ENCODE measurements around the gene JARID2. TPM values are rescaled to one million over a fixed set of nuclear protein-coding genes. Genes with fewer than 3 reads are reported as not detected.

Gene JARID2
- polyA plus RNA-seq, 3 donors, result 29.0 to 32.0 (median 29.8) TPM

DNA sequence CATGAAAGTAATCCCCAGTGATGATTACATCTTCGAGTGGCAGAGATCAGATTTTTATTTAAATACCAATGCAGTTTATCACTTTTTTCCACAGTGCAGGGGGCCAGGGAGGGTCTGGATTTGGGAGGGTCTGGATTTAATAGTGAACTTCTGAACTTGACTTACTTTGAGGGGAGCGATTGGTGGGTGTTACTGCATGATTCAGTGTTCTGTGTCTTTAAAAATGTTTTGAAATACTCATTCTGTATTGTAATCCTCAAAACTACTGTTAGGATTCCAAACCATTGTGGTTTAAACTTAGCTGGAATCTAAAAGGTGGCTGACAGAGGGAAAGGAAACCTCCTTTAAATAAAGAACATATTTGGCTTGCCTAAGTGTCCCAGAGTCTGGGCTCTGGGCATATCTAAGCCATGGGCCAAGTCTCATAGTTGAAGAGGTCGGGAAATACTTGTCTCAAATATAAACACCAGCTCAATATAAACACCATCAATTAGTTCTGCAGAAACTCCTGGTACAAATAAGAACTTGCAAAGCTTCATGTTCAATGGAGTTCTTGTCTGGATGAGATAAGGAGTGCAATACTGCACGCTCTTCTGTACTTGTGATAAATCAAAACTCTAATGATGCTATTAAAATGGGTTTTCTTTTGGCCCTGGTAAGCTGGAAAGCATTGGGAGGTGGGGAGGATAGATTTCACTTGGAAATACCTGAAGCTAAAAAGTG is 14.4 kb downstream of the JARID2 start:
- no peak for DNase-seq

DNA sequence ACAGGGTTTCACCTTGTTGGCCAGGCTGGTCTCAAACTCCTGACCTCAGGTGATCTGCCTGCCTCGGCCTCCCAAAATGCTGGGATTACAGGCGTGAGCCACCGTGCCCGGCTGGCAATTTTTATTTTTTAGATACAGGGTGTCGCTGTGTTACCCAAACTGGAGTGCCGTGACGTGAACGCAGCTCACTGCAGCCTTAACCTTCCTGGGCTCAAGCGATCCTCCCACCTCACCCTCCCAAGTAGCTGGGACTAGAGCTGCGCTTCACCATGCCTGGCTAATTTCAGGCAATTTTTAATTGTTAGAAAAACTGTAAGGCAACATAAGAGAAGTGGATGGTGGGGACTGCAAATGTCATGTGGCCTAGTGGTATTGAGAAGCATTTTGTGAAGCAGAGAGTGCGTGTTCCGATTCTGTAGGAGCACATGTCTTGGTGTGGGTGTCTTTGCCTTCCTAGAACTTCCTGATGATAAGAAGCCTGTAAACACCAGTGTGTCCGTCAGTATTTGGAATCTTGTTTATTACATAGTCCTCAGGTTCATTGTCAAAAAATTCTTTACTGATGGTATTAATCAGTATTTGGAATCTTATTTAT is 18.0 kb downstream of the JARID2 start:
- no peak for DNase-seq

GRCh38 chr6:15264412-15264811 is 18.5 kb downstream of the JARID2 start:
- DNase-seq, result no peak

DNA sequence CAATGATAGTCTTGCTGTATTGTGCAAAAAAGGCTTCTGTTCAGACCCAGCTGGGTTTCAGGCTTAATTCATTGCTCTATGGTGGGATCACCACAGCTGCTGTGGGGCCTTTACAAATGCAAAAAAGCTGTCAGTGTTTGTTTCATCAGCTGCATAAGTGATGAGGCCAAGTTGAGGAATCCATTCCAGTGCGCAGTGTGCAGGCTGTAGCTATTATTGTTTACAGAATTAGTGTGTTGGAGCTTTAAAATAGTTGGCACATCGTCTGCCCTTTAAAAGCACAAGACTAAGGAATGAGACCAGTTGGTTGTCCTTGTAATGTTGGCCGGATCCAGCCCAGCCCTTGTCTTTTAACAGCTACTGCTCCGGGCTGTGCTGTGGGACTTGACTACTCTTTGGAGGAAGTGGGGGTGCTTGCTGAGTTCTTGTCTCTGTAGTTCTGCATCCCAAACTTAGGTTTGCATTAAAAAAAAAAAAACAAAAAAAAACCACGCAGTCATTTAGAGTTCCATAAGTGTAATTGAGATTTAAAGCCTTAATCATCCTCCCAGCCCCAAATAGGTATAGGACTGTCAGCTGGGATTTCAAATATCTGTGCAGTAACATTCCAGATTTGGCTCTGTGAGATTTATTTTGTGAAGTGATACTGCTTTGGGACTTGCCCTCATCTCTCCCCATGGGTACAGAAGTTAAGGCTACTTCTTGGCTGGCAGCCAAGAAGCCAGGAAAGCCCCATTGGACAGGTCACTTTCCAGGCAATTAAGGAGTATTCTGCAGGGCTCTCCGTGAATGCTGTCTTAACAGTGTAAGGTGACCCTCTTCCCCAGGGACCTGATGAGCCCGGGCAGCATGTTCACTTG is 19.3 kb downstream of the JARID2 start:
- no peak for DNase-seq

- no peak for DNase-seq
Measured at GRCh38 chr6:15265787-15266186, 19.9 kb downstream of the JARID2 start.

DNA sequence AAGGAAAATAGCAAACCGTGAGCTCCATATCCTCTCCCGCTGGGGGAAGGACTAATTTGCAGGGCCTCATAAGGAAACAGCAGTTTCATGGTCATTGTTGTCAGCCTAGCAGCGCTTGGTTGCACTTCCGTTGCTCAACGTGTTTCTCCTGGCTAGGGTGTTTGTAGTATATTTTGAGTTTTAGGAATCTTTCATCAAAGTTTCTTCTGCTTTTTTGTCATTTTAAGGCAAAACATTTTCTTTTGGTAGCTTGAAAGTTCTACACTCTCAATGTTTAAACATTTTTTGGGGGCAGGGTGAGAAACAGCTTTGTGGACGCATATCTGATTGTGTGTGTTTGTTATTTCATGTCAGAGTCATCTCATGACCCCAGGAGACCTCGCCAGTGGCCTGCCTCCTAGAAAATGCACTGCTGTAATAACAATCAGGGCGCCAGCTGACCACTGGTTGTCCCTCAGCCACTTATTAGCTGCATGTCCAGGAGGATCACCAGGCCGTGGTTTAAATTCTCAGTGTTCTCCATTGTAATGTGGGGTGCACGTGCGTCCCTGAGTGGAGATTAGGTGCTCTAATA is 20.6 kb downstream of the JARID2 start:
- DNase-seq, result no peak

GRCh38 chr6:15267221-15267620 is 21.4 kb downstream of the JARID2 start:
- no peak for DNase-seq

DNA sequence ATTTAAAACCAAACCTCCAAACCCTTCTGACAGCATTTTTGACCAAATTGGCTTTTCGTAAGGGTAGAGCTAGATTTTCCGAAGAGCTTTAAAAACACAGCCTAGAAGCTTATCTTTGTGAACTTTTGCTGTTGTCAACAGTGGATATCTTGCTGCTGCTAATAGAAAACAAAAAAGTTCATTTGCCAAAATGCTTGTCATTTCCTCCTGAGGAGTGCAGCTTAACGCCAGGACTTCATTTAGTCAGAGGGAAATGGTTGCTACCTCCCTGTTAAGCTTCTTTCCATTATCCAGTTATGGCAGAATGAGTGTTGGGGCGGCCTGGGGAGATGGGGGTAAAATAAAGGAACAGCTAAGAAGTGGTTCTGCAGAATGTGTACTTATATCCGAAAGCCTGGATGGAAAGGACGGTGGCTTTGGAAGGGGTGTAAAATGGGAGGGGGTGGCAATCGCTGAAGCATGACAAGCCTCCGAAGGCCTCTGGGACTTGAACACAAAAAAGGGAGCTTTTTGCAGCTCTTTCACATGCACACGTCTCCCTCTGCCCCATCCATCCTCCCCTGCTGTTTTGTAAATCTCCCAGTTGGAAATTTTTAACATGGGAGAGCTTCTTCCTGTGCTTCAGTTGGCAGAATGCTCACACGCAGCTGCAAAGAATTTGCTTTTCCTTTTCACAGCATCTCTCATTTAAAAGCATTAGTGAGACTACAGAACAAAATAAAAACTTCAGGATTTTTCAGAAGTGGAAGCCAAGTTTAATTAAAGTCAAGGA is 22.5 kb downstream of the JARID2 start:
- no peak for DNase-seq

GRCh38 chr6:15269011-15269410 is 23.1 kb downstream of the JARID2 start:
- DNase-seq, result no peak

DNA sequence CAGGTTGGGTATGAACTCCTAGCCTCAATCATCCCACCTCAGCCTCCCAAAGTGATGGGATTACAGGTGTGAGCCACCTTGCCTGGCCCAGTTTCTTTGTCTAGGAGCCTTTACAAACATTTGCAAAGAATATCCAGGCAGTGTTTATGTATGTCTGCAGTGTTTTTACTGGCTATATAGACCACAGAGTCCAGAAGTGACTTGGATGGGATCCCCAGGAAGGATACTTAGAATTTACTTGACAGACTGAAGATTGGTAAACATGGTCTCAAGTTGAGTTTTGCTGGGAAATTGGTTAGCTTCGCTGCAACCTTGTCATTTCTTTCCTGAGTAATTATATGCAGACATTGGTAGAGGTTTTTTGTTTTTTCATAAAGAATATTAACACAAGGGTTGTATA is 23.8 kb downstream of the JARID2 start:
- no peak for DNase-seq

- no peak for DNase-seq
Measured at GRCh38 chr6:15270402-15270801, 24.5 kb downstream of the JARID2 start.

DNA sequence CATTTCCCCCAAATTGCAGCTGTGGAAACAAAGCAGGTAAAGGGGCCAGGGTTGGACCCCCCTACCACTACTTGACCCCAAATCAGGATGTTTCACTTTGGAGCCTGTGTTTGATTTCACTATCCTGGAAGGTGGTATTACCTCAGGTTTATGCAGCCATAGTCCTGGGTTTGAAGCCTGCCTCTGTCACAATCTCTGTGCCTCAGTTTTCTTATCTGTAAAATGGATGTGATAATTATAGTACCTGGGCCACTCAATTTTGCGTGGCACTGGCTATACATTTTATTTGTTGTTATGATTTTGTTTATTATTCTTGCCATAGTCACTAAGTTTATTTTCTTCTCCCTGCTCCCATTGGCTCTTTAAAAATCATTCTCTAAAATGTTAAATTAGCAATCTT is 26.7 kb downstream of the JARID2 start:
- no peak for DNase-seq

DNA sequence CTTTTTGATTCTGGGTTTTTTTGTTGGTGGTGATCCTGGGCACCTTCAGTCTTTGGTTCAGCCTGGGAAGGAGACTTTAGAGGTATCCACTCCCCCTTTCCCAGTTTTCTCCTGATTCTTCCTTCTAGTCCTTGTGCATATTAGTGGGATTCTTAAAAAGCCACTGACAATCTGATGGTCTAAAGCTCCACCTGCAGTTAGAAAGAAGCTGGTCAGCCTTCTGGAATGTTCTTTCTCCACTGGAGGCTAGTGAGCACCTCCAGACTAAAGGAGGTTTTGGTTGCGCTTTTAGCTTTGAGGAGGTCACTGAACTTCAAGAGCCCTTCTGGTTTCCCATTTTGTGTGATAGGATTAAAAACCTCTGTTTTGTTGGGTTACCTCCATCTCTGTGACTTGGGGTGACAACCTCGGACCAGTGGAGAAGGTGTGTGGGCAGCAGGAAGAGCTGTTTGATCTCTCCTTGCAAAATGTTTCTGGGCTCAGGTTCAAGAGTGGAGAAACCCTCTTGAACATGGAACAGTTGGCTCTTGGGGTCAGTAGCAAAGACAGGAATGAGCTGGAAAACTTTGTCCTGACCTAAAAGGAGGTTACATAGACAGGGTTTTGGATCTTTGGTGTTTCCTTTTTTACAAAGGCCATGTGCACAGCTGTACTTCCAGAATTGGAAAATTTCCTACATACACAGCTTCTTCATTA is 29.0 kb downstream of the JARID2 start:
- DNase-seq, result no peak

DNA sequence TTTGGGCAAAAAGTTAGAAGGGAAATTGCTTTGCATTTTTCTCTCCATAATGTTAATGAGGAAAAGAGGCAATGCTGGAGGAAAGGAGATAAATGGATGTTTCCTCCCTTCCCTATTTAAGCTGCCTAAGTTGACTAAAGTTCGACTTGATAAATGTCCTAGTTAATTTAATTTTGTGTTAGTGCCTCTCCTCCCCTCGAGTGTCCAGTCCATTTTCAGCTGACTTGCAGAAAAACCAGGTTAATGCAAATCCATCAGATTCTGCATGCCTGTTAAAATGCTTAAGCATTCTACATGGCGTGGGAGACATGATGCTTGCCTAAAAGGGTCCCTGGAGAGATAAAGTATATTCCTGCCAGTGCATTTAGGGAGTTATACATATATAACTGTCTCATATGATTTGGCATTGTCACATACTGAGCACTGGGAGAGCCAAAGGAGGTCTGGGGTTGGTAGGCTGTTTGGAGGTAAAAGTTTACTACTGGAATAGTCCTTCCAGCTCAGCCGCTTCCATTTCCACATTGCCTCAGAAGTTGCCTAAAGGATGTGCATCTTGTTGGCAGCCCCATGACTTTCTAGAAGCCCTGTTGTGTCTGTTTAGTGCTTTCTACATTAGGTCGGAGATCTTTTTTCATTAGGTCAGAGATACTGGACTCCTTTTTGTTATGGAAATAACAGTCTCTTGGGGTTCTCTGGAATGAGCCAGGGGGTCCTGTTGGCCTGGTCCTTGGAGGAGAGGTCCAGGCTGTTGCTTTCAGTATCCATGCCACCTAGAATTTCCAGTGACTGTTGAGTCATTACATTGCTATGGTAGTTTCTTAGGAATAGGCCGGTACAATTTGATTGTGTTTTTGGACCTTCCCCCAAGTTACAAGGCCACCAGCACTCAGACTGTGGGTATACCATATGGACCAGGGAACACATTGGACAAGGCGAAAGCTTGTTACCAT is 30.4 kb downstream of the JARID2 start:
- DNase-seq, result no peak

DNA sequence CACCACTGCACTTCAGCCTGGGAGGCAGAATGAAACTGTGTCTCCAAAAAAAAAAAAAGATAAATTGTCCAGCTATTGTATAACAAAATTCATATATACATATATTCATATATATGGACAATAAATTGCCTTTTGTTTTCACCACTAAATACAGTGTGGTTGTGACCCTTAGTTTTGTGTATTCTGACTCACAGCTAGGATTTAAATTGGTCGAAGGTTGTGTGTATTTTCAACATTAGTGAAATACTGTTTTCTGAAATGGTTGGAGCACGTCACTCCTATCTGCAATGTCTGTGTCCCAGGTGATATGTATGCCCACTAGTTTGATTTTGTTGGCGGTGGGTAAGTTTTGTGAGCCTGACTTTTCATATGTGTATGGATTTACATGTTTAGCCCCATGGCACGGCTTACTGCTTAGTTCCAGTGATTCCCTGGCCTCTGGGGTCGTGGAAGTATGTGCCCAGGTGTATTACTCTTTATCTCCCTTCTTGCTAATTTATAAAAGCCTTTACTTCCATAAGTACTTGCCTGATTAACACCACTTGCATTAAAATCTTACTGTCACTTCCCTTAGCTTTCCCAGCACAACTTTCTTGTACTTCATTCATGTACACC is 33.3 kb downstream of the JARID2 start:
- no peak for DNase-seq

DNA sequence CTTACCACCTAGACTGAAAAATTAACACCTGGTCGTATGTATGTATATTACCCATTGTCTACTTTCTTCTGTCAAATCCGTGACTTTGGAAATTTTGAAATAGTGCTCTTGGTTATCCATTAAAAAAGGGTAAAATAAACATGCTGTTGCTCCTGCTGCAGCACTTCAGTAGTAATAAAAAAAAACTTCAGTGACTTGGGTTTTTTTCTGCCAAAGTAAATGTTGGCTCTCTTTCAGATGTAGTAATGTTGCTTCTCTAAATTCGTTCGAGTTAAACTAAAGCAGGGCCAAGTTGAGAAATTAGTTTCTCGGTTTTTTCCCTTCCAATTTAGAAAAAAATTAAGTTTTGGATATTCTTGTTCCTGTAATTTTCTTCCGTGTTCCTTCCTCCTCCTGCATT is 34.2 kb downstream of the JARID2 start:
- DNase-seq, result peak; percentile 58

DNA sequence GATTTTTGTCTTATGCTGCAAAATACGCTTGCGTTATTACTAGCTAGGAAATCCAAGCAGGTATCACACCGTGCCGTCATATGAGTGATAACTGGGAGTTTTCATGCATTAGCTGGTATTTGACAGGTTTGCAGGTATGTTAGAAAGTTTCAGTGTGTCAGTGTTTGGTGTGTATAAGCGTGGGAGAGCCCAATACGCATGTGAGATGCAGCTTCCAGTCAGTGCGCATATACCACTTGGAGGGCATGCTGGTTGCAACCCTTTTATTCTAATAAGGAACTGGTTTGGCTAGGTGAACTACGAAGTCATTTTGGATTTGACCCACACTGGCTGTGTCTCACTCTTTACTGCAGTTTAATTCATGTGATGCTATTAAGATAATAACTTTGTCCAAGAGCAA is 35.1 kb downstream of the JARID2 start:
- DNase-seq, result no peak

GRCh38 chr6:15282334-15282733 is 36.5 kb downstream of the JARID2 start:
- DNase-seq, result no peak

DNA sequence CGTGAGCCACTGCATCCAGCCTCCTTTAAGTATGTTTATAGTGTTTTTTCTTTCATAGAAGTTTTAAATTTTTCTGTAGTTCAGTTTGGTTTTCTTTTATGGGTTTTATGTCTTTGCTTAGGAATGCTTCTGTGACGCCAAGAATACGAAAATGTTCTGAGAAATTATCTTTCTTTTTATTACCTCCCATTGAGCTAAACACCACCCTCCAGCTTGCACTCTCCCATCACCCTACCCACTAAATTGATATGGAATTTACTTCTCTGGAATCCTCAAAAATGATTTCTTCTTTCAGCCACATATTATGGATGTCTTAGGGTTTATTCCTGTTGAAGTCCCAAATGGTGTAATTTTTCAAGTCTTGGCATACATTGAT is 38.1 kb downstream of the JARID2 start:
- DNase-seq, result no peak

- DNase-seq, result no peak
Measured at GRCh38 chr6:15284743-15285142, 38.9 kb downstream of the JARID2 start.
